Liver (tissue), 9 donors: ENCODE data around the gene INPP5A. TPM values are rescaled to one million over a fixed set of nuclear protein-coding genes. Genes with fewer than 3 reads are reported as not detected.

ENCODE experiments used
- DNase-seq: peaks from one replicate; pipeline ENCODE4 v3.0.0-alpha.2; 2017; ENCODE audit warnings: low spot score
- H3K27ac ChIP-seq, 2 donors: one replicate each; pipeline ENCODE4 v1.7.0; 2013; ENCODE audit warnings: inconsistent platforms in 2 of 2, low read length in 2 of 2, control low read depth in 1 of 2, low read depth in 1 of 2, mild to moderate bottlenecking in 1 of 2
- H3K27me3 ChIP-seq, 4 donors: one replicate each; pipeline versions ENCODE4 v1.6.1 to v1.7.0; 2013; ENCODE audit warnings: low read length in 3 of 4, inconsistent platforms in 1 of 4, mild to moderate bottlenecking in 1 of 4, moderate library complexity in 1 of 4; ENCODE audit not compliant: control insufficient read depth in 4 of 4, insufficient read depth in 4 of 4
- H3K36me3 ChIP-seq, 4 donors: one replicate each; pipeline versions ENCODE4 v1.6.1 to v1.7.0; 2013; ENCODE audit warnings: low read length in 3 of 4, mild to moderate bottlenecking in 3 of 4, low read depth in 1 of 4, moderate library complexity in 1 of 4; ENCODE audit not compliant: control insufficient read depth in 4 of 4, insufficient read depth in 3 of 4
- H3K4me1 ChIP-seq, 4 donors: one replicate each; pipeline versions ENCODE4 v1.6.1 to v1.7.0; 2013; ENCODE audit warnings: low read length in 3 of 4, mild to moderate bottlenecking in 3 of 4, moderate library complexity in 1 of 4; ENCODE audit not compliant: control insufficient read depth in 4 of 4, insufficient read depth in 4 of 4
- H3K4me3 ChIP-seq, 3 donors: one replicate each; pipeline versions ENCODE4 v1.6.1 to v1.7.0; 2013; ENCODE audit warnings: low read length in 3 of 3, control low read depth in 1 of 3, low read depth in 1 of 3, mild to moderate bottlenecking in 1 of 3
- H3K9ac ChIP-seq, 2 donors: one replicate each; pipeline ENCODE4 v1.7.0; 2013; ENCODE audit warnings: low read length in 2 of 2, mild to moderate bottlenecking in 2 of 2, moderate library complexity in 2 of 2, control low read depth in 1 of 2, low read depth in 1 of 2
- H3K9me3 ChIP-seq, 4 donors: one replicate each; pipeline versions ENCODE4 v1.6.1 to v1.7.0; 2013; ENCODE audit warnings: low read length in 3 of 4; ENCODE audit not compliant: control insufficient read depth in 4 of 4
- EGR1 ChIP-seq, 2 donors: IDR thresholded peaks; 2 replicates each; pipeline ENCODE4 v1.6.1; 2016 to 2018; ENCODE audit warnings: antibody characterized with exemption in 2 of 2, low read depth in 2 of 2
- FOXA1 ChIP-seq: IDR thresholded peaks from 2 replicates; pipeline ENCODE4 v1.6.1; 2016; ENCODE audit warnings: antibody characterized with exemption
- FOXA2 ChIP-seq: IDR thresholded peaks from 2 replicates; pipeline ENCODE4 v1.6.1; 2016; ENCODE audit warnings: antibody characterized with exemption
- GABPA ChIP-seq, 2 donors: IDR thresholded peaks in 1 of 2; conservative IDR thresholded peaks in 1 of 2; 2 replicates each; pipeline ENCODE4 v1.6.1; 2016; ENCODE audit warnings: antibody characterized with exemption in 2 of 2, mild to moderate bottlenecking in 1 of 2, moderate library complexity in 1 of 2
- HNF4A ChIP-seq, 2 donors: conservative IDR thresholded peaks; 2 replicates each; pipeline ENCODE4 v1.6.1; 2016; ENCODE audit warnings: antibody characterized with exemption in 2 of 2, mild to moderate bottlenecking in 2 of 2
- HNF4G ChIP-seq: IDR thresholded peaks from 2 replicates; pipeline ENCODE4 v1.6.1; 2016; ENCODE audit warnings: antibody characterized with exemption
- JUND ChIP-seq, 2 donors: IDR thresholded peaks; 2 replicates each; pipeline ENCODE4 v1.6.1; 2016; ENCODE audit warnings: antibody characterized with exemption in 2 of 2
- NR2F2 ChIP-seq: IDR thresholded peaks from 2 replicates; pipeline ENCODE4 v1.6.1; 2016; ENCODE audit warnings: antibody characterized with exemption
- RAD21 ChIP-seq, 2 donors: IDR thresholded peaks; 2 replicates each; pipeline ENCODE4 v1.6.1; 2016; ENCODE audit warnings: antibody characterized with exemption in 2 of 2, mild to moderate bottlenecking in 2 of 2
- RXRA ChIP-seq, 2 donors: IDR thresholded peaks; 2 replicates each; pipeline ENCODE4 v1.6.1; 2017 to 2018; ENCODE audit warnings: antibody characterized with exemption in 2 of 2, mild to moderate bottlenecking in 1 of 2
- SP1 ChIP-seq: IDR thresholded peaks from 2 replicates; pipeline ENCODE4 v1.6.1; 2018; ENCODE audit warnings: antibody characterized with exemption, mild to moderate bottlenecking
- TAF1 ChIP-seq: conservative IDR thresholded peaks from 2 replicates; pipeline ENCODE4 v1.6.1; 2016; ENCODE audit warnings: antibody characterized with exemption, mild to moderate bottlenecking
- YY1 ChIP-seq: IDR thresholded peaks from 2 replicates; pipeline ENCODE4 v1.6.1; 2016; ENCODE audit warnings: antibody characterized with exemption, mild to moderate bottlenecking
- WGBS: extraction: QIAGEN DNeasy Blood & Tissue Kit; methylation state at CpG from one replicate; pipeline ENCODE4 v1.1.7; 2013; 5-methylcytosine and 5-hydroxymethylcytosine counted together
- polyA plus RNA-seq, 2 donors: library from polyadenylated mRNA; stranded (reverse) in 1 of 2; unstranded in 1 of 2; fragments of 200-250 nt in 1 of 2; fragments of >200 nt in 1 of 2; fragmentation: Nextera tagmentation in 1 of 2; extraction: Ambion mirVana in 1 of 2; gene quantifications; one replicate each; pipeline versions ENCODE4 v1.2.1 to v1.2.3, GENCODE V29; 2013 to 2015
- total RNA-seq, 2 donors: library from RNA; depleted of rRNA; stranded (reverse); fragments of >200 nt; gene quantifications; one replicate each; pipeline ENCODE4 v1.2.3, GENCODE V29; 2014
- TF ChIP-seq, protein P1 (sequence below): fragments of 150-350 bp; IDR thresholded peaks from 2 replicates; pipeline ENCODE4 v1.5.1; 2017; ENCODE audit warnings: improper control_type of control experiment, low read depth, low read length; ENCODE audit not compliant: missing input control
- TF ChIP-seq, protein P2 (sequence below): IDR thresholded peaks from 2 replicates; pipeline ENCODE4 v1.6.1; 2016; ENCODE audit warnings: antibody characterized with exemption, mild to moderate bottlenecking
- TF ChIP-seq, protein P3 (sequence below): IDR thresholded peaks from 2 replicates; pipeline ENCODE4 v1.6.1; 2016; ENCODE audit warnings: antibody characterized with exemption
- TF ChIP-seq, protein P4 (sequence below): IDR thresholded peaks from 2 replicates; pipeline ENCODE4 v1.6.1; 2016; ENCODE audit warnings: antibody characterized with exemption
- TF ChIP-seq, protein P5 (sequence below): IDR thresholded peaks from 2 replicates; pipeline ENCODE4 v1.6.1; 2016; ENCODE audit warnings: antibody characterized with exemption
- donor health status: healthy.
- donor health status: healthy.
- donor health status: healthy.
- donor health status: healthy.
- donor health status: healthy.

INPP5A gene
- total and polyA plus RNA-seq, 4 donors = 4.3 to 26.5 (median 10.9) TPM

DNA sequence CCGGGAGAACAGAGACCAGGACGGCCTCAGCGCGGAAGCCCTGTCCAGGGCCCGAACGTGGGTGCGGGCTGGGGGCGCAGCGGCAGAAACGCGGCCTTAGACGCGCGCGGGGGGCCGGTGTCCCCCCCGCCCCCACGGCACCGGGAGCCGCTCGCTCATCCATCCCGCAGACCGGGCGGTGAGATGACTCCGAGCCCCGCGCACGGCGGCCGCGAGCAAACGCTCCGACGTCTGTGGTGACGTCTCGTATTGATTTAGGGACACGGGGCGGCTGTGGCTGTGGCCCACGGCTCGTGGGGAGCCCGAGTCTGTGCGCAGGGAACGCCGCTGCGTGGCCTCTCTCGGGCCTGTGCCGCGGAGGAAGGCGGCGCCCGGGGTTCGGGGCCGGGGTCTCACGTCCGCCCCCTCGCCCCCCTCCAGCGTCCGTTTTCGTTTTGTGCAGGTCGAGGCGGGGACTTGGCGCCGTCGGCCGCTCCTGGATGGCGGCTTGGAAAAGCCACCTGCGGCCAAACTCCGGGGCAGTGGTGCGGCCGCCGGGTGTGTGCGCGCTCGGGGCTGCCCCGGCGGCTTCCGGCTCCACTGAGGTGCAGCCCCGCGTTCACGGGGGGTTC is 249.4 kb downstream of the INPP5A start:
- Histone ChIP-seq H3K27me3 (peaks cover 0 to 54% (median 3%) of the 10 kb centered on the region in 4 donors), H3K4me3 (no peak overlapping the region), H3K9ac (no peak overlapping the region), H3K27ac (no peak overlapping the region), H3K36me3 (peaks cover under 1 to 3% (median 2%) of the 10 kb centered on the region in 4 donors), H3K4me1 (peaks cover 2 to 22% (median 6%) of the 10 kb centered on the region in 4 donors), H3K9me3 (peaks cover 0 to 10% (median 3%) of the 10 kb centered on the region in 4 donors)
- WGBS = 4% methylated on average over 80 of the region's 80 CpGs
- DNase-seq = no peak
- TF ChIP-seq TAF1 = no peak
- no peak for TF ChIP-seq HNF4G
- TF ChIP-seq, protein P1, sequence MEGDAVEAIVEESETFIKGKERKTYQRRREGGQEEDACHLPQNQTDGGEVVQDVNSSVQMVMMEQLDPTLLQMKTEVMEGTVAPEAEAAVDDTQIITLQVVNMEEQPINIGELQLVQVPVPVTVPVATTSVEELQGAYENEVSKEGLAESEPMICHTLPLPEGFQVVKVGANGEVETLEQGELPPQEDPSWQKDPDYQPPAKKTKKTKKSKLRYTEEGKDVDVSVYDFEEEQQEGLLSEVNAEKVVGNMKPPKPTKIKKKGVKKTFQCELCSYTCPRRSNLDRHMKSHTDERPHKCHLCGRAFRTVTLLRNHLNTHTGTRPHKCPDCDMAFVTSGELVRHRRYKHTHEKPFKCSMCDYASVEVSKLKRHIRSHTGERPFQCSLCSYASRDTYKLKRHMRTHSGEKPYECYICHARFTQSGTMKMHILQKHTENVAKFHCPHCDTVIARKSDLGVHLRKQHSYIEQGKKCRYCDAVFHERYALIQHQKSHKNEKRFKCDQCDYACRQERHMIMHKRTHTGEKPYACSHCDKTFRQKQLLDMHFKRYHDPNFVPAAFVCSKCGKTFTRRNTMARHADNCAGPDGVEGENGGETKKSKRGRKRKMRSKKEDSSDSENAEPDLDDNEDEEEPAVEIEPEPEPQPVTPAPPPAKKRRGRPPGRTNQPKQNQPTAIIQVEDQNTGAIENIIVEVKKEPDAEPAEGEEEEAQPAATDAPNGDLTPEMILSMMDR = no peak
- TF ChIP-seq, protein P2, sequence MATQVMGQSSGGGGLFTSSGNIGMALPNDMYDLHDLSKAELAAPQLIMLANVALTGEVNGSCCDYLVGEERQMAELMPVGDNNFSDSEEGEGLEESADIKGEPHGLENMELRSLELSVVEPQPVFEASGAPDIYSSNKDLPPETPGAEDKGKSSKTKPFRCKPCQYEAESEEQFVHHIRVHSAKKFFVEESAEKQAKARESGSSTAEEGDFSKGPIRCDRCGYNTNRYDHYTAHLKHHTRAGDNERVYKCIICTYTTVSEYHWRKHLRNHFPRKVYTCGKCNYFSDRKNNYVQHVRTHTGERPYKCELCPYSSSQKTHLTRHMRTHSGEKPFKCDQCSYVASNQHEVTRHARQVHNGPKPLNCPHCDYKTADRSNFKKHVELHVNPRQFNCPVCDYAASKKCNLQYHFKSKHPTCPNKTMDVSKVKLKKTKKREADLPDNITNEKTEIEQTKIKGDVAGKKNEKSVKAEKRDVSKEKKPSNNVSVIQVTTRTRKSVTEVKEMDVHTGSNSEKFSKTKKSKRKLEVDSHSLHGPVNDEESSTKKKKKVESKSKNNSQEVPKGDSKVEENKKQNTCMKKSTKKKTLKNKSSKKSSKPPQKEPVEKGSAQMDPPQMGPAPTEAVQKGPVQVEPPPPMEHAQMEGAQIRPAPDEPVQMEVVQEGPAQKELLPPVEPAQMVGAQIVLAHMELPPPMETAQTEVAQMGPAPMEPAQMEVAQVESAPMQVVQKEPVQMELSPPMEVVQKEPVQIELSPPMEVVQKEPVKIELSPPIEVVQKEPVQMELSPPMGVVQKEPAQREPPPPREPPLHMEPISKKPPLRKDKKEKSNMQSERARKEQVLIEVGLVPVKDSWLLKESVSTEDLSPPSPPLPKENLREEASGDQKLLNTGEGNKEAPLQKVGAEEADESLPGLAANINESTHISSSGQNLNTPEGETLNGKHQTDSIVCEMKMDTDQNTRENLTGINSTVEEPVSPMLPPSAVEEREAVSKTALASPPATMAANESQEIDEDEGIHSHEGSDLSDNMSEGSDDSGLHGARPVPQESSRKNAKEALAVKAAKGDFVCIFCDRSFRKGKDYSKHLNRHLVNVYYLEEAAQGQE = no peak
- TF ChIP-seq, protein P3, sequence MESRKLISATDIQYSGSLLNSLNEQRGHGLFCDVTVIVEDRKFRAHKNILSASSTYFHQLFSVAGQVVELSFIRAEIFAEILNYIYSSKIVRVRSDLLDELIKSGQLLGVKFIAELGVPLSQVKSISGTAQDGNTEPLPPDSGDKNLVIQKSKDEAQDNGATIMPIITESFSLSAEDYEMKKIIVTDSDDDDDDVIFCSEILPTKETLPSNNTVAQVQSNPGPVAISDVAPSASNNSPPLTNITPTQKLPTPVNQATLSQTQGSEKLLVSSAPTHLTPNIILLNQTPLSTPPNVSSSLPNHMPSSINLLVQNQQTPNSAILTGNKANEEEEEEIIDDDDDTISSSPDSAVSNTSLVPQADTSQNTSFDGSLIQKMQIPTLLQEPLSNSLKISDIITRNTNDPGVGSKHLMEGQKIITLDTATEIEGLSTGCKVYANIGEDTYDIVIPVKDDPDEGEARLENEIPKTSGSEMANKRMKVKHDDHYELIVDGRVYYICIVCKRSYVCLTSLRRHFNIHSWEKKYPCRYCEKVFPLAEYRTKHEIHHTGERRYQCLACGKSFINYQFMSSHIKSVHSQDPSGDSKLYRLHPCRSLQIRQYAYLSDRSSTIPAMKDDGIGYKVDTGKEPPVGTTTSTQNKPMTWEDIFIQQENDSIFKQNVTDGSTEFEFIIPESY = no peak
- TF ChIP-seq FOXA2 = no peak
- no peak for TF ChIP-seq NR2F2
- TF ChIP-seq, protein P4, sequence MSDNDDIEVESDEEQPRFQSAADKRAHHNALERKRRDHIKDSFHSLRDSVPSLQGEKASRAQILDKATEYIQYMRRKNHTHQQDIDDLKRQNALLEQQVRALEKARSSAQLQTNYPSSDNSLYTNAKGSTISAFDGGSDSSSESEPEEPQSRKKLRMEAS = no peak
- no peak for TF ChIP-seq FOXA1
- TF ChIP-seq YY1 = no peak
- no peak for TF ChIP-seq GABPA (IDR thresholded peaks at IDR 0.05 in 1 of 2, conservative IDR thresholded peaks at IDR 0.05 in 1 of 2)
- TF ChIP-seq EGR1 (IDR thresholded peaks at IDR 0.05; ENCODE audit: low read depth in 2 of 2) = no peak
- no peak for TF ChIP-seq HNF4A (conservative IDR thresholded peaks at IDR 0.05)
- TF ChIP-seq RXRA (IDR thresholded peaks at IDR 0.05) = no peak
- TF ChIP-seq JUND (IDR thresholded peaks at IDR 0.05) = no peak
- no peak for TF ChIP-seq RAD21 (IDR thresholded peaks at IDR 0.05)
- no peak for TF ChIP-seq SP1
- TF ChIP-seq, protein P5, sequence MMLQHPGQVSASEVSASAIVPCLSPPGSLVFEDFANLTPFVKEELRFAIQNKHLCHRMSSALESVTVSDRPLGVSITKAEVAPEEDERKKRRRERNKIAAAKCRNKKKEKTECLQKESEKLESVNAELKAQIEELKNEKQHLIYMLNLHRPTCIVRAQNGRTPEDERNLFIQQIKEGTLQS = no peak
